ENCODE measurements around the gene NFYA.

The NFYA gene

GRCh38 chr6:41045664-41046063 is 27.1 kb upstream of the NFYA start:
- H3K27me3 ChIP-seq, result no peaks in the 10 kb centered on the region

GRCh38 chr6:41046084-41046483 is 26.7 kb upstream of the NFYA start:
- TF ChIP-seq Cebpa-rat (IDR thresholded peaks at IDR 0.05), result no peak
- peaks cover 12% of the 10 kb centered on the region for H3K4me1 ChIP-seq

More at GRCh38 chr6:41045664-41046063, 27.1 kb upstream of the NFYA start:
- Histone ChIP-seq H3K9me3 (no peaks in the 10 kb centered on the region), H3K4me1 (peaks cover 12% of the 10 kb centered on the region), H3K4me3 (no peak overlapping the region), H4K20me1 (no peaks in the 10 kb centered on the region), H3K27ac (no peak overlapping the region), H3K4me2 (no peak overlapping the region), H3K9ac (no peak overlapping the region), H3K36me3 (no peaks in the 10 kb centered on the region)
- no peak for TF ChIP-seq Cebpa-rat (IDR thresholded peaks at IDR 0.05)

GRCh38 chr6:41047306-41047705 is 25.5 kb upstream of the NFYA start:
- no peaks in the 10 kb centered on the region for H4K20me1 ChIP-seq
- H3K4me2 ChIP-seq, result no peak overlapping the region
- H3K27me3 ChIP-seq, result no peaks in the 10 kb centered on the region
- H3K4me1 ChIP-seq, result peaks cover 23% of the 10 kb centered on the region
- H3K9ac ChIP-seq, result no peak overlapping the region
- no peak overlapping the region for H3K27ac ChIP-seq
- TF ChIP-seq Cebpa-rat (IDR thresholded peaks at IDR 0.05), result no peak
- no peak overlapping the region for H3K4me3 ChIP-seq
- no peaks in the 10 kb centered on the region for H3K9me3 ChIP-seq
- no peaks in the 10 kb centered on the region for H3K36me3 ChIP-seq

More at GRCh38 chr6:41046084-41046483, 26.7 kb upstream of the NFYA start:
- no peaks in the 10 kb centered on the region for H3K27me3 ChIP-seq
- no peaks in the 10 kb centered on the region for H3K9me3 ChIP-seq
- no peak overlapping the region for H3K4me3 ChIP-seq
- H3K36me3 ChIP-seq, result no peaks in the 10 kb centered on the region
- H4K20me1 ChIP-seq, result no peaks in the 10 kb centered on the region
- no peak overlapping the region for H3K9ac ChIP-seq
- no peak overlapping the region for H3K4me2 ChIP-seq
- H3K27ac ChIP-seq, result no peak overlapping the region

- Histone ChIP-seq H3K27ac (no peak overlapping the region), H3K4me3 (no peak overlapping the region), H3K9me3 (no peaks in the 10 kb centered on the region), H3K9ac (no peak overlapping the region), H3K27me3 (no peaks in the 10 kb centered on the region), H4K20me1 (no peaks in the 10 kb centered on the region), H3K36me3 (no peaks in the 10 kb centered on the region), H3K4me2 (no peak overlapping the region), H3K4me1 (peaks cover 30% of the 10 kb centered on the region)
- TF ChIP-seq Cebpa-rat (IDR thresholded peaks at IDR 0.05), result no peak
Observed at GRCh38 chr6:41047745-41048732, 24.7 kb upstream of the NFYA start.

- Histone ChIP-seq H3K9me3 (no peaks in the 10 kb centered on the region), H3K27me3 (no peaks in the 10 kb centered on the region), H3K4me2 (peak overlapping the region; percentile 25), H3K4me1 (peaks cover 45% of the 10 kb centered on the region), H4K20me1 (no peaks in the 10 kb centered on the region), H3K27ac (no peak overlapping the region), H3K9ac (no peak overlapping the region), H3K36me3 (no peaks in the 10 kb centered on the region), H3K4me3 (no peak overlapping the region)
- TF ChIP-seq Cebpa-rat (IDR thresholded peaks at IDR 0.05), result no peak
Observed at GRCh38 chr6:41049521-41049920, 23.3 kb upstream of the NFYA start.

GRCh38 chr6:41049955-41050354 is 22.8 kb upstream of the NFYA start:
- no peak for TF ChIP-seq Cebpa-rat (IDR thresholded peaks at IDR 0.05)
- Histone ChIP-seq H3K27ac (no peak overlapping the region), H3K36me3 (no peaks in the 10 kb centered on the region), H3K27me3 (no peaks in the 10 kb centered on the region), H3K4me3 (no peak overlapping the region), H4K20me1 (no peaks in the 10 kb centered on the region), H3K9me3 (no peaks in the 10 kb centered on the region), H3K4me2 (peak overlapping the region; percentile 25), H3K4me1 (peaks cover 50% of the 10 kb centered on the region), H3K9ac (no peak overlapping the region)

GRCh38 chr6:41050536-41050935 is 22.2 kb upstream of the NFYA start:
- H3K4me2 ChIP-seq, result no peak overlapping the region
- TF ChIP-seq Cebpa-rat (IDR thresholded peaks at IDR 0.05), result no peak
- no peak overlapping the region for H3K9ac ChIP-seq
- no peak overlapping the region for H3K27ac ChIP-seq
- H3K9me3 ChIP-seq, result no peaks in the 10 kb centered on the region
- no peak overlapping the region for H3K4me3 ChIP-seq
- peaks cover 55% of the 10 kb centered on the region for H3K4me1 ChIP-seq
- H4K20me1 ChIP-seq, result no peaks in the 10 kb centered on the region
- H3K27me3 ChIP-seq, result no peaks in the 10 kb centered on the region
- H3K36me3 ChIP-seq, result no peaks in the 10 kb centered on the region

- Histone ChIP-seq H3K4me3 (no peak overlapping the region), H3K4me2 (peak overlapping the region; percentile 84), H4K20me1 (no peaks in the 10 kb centered on the region), H3K9me3 (no peaks in the 10 kb centered on the region), H3K27ac (no peak overlapping the region), H3K9ac (no peak overlapping the region), H3K36me3 (no peaks in the 10 kb centered on the region), H3K4me1 (peaks cover 67% of the 10 kb centered on the region), H3K27me3 (no peaks in the 10 kb centered on the region)
- TF ChIP-seq Cebpa-rat (IDR thresholded peaks at IDR 0.05), result no peak
Observed at GRCh38 chr6:41051873-41052272, 20.9 kb upstream of the NFYA start.

GRCh38 chr6:41053041-41053440 is 19.7 kb upstream of the NFYA start, which contains the start of gene APOBEC2:
APOBEC2 (plus strand) TSS chr6:41053202; CDS start chr6:41053348, 146 bp downstream.
- no peak within 1 kb of the TSS for H3K4me3 ChIP-seq
- TF ChIP-seq Cebpa-rat (IDR thresholded peaks at IDR 0.05), result no peak
- H4K20me1 ChIP-seq, result no peaks in the 10 kb centered on the region
- H3K4me1 ChIP-seq, result peaks cover 67% of the 10 kb centered on the region
- no peaks in the 10 kb centered on the region for H3K27me3 ChIP-seq
- H3K36me3 ChIP-seq, result no peaks in the 10 kb centered on the region
- H3K27ac ChIP-seq, result peak within 1 kb of the TSS; percentile 66
- H3K9ac ChIP-seq, result no peak within 1 kb of the TSS
- H3K9me3 ChIP-seq, result no peaks in the 10 kb centered on the region
- H3K4me2 ChIP-seq, result peak within 1 kb of the TSS; percentile 84

GRCh38 chr6:41054511-41054910 is 18.3 kb upstream of the NFYA start:
- H3K9me3 ChIP-seq, result no peaks in the 10 kb centered on the region
- H3K4me1 ChIP-seq, result peaks cover 66% of the 10 kb centered on the region
- no peak for TF ChIP-seq Cebpa-rat (IDR thresholded peaks at IDR 0.05)
- H3K4me2 ChIP-seq, result peak overlapping the region; percentile 84
- H3K27ac ChIP-seq, result peak overlapping the region; percentile 66
- H3K9ac ChIP-seq, result no peak overlapping the region; the same call in 1 of the 2 replicates
- H3K4me3 ChIP-seq, result no peak overlapping the region
- H4K20me1 ChIP-seq, result no peaks in the 10 kb centered on the region
- no peaks in the 10 kb centered on the region for H3K36me3 ChIP-seq
- no peaks in the 10 kb centered on the region for H3K27me3 ChIP-seq

Measured in BLaER1 (cell line).